GM19193 (cell line): Measurements from ENCODE around the gene TBCK.

Experiments
- POLR2A ChIP-seq: IDR thresholded peaks from 4 replicates; pipeline ENCODE4 v1.6.1; 2011; ENCODE audit not compliant: insufficient read depth, insufficient read length; ENCODE audit errors: extremely low read depth

TBCK gene

GRCh38 chr4:106142616-106143127 lies 173.3 kb downstream of the TBCK start:
- no peak for TF ChIP-seq POLR2A

GRCh38 chr4:106140601-106141000 lies 175.4 kb downstream of the TBCK start:
- TF ChIP-seq POLR2A = no peak

- TF ChIP-seq POLR2A = no peak
These were observed 179.2 kb downstream of the TBCK start for GRCh38 chr4:106136777-106137331.

- TF ChIP-seq POLR2A = no peak
These were observed 184.0 kb downstream of the TBCK start for GRCh38 chr4:106132045-106132444.

GRCh38 chr4:106126062-106126461 lies 189.9 kb downstream of the TBCK start:
- no peak for TF ChIP-seq POLR2A

GRCh38 chr4:106116025-106116424 lies 200.0 kb downstream of the TBCK start:
- TF ChIP-seq POLR2A = no peak

GRCh38 chr4:106114270-106114669 lies 201.7 kb downstream of the TBCK start:
- no peak for TF ChIP-seq POLR2A

- no peak for TF ChIP-seq POLR2A
These were observed 206.1 kb downstream of the TBCK start for GRCh38 chr4:106109929-106110328.

GRCh38 chr4:106105697-106106096 lies 210.3 kb downstream of the TBCK start:
- no peak for TF ChIP-seq POLR2A

GRCh38 chr4:106104276-106104675 lies 211.7 kb downstream of the TBCK start:
- no peak for TF ChIP-seq POLR2A

GRCh38 chr4:106096454-106096853 lies 219.6 kb downstream of the TBCK start:
- TF ChIP-seq POLR2A = no peak

- TF ChIP-seq POLR2A = no peak
These were observed 220.6 kb downstream of the TBCK start for GRCh38 chr4:106095408-106095807.

- TF ChIP-seq POLR2A = no peak
These were observed 223.5 kb downstream of the TBCK start for GRCh38 chr4:106092361-106093040.

GRCh38 chr4:106090826-106091225 lies 225.2 kb downstream of the TBCK start:
- TF ChIP-seq POLR2A = no peak

GRCh38 chr4:106083065-106083464 lies 232.9 kb downstream of the TBCK start:
- TF ChIP-seq POLR2A = no peak

GRCh38 chr4:106080376-106080775 lies 235.6 kb downstream of the TBCK start:
- TF ChIP-seq POLR2A = no peak
